PC-3 (cell line): ENCODE results near the gene ARHGAP24. TPM values are rescaled to one million over a fixed set of nuclear protein-coding genes. Genes with fewer than 3 reads are reported as not detected.
"Not testable (repeated sequence)": the region's sequence is repeated elsewhere in the genome, so short reads cannot be mapped to it uniquely, and the experiment has no call there.

Experiments
- ATAC-seq: fragments of 200-7000 bp; cut with Tn5 transposase; 2 replicates; pipeline ENCODE4 v1.9.1; 2020; ENCODE audit warnings: mild to moderate bottlenecking, moderate library complexity
- BruUV-seq: library from RNA; stranded (reverse); fragments of 400-500 nt; replicated peaks from 2 replicates; lab custom pipeline; 2021; lab: Mats Ljungman, UMichigan
- CTCF ChIA-PET: fragments of 300-600 bp; sonication (Branson Sonifier 250); formaldehyde crosslinking; loops from one replicate; lab custom pipeline; 2022; ENCODE audit warnings: antibody characterized with exemption; lab: Charles Lee
- POLR2A ChIA-PET: fragments of 300-600 bp; sonication (Branson Sonifier 250); formaldehyde crosslinking; loops from one replicate; lab custom pipeline; 2022; ENCODE audit warnings: antibody characterized with exemption; ENCODE audit not compliant: unreplicated experiment; lab: Charles Lee
- DNase-seq: peaks from one replicate; pipeline ENCODE4 v3.0.0-alpha.2; 2015
- H2AFZ ChIP-seq: fragments of 300-600 bp; sonication (generic); 2 replicates; pipeline ENCODE4 v1.6.0; 2016; ENCODE audit warnings: antibody characterized with exemption, low read length
- H3F3A ChIP-seq: fragments of 300-600 bp; sonication (generic); one replicate; pipeline ENCODE4 v1.6.0; 2017; ENCODE audit warnings: antibody characterized with exemption, low read length, control low read depth, mild to moderate bottlenecking; ENCODE audit not compliant: unreplicated experiment
- H3K27ac ChIP-seq: fragments of 300-600 bp; sonication (generic); 2 replicates; pipeline ENCODE4 v1.5.1; 2016; ENCODE audit warnings: mild to moderate bottlenecking, low read length
- H3K27me3 ChIP-seq: fragments of 300-600 bp; sonication (generic); 2 replicates; pipeline ENCODE4 v1.6.1; 2016; ENCODE audit warnings: low read length, mixed read lengths
- H3K36me3 ChIP-seq: fragments of 300-600 bp; sonication (generic); 2 replicates; pipeline ENCODE4 v1.6.1; 2016; ENCODE audit warnings: low read depth, mixed run types, low read length, mixed read lengths
- H3K4me1 ChIP-seq: fragments of 300-600 bp; sonication (generic); 2 replicates; pipeline ENCODE4 v1.5.1; 2016; ENCODE audit warnings: low read length; ENCODE audit not compliant: insufficient read depth
- H3K4me2 ChIP-seq: fragments of 300-600 bp; sonication (generic); 2 replicates; pipeline ENCODE4 v1.6.0; 2016; ENCODE audit warnings: low read length
- H3K4me3 ChIP-seq: fragments of 300-600 bp; sonication (generic); 2 replicates; pipeline ENCODE4 v1.5.1; 2016; ENCODE audit warnings: mild to moderate bottlenecking, low read length, mixed read lengths
- H3K79me2 ChIP-seq: fragments of 300-600 bp; sonication (generic); 2 replicates; pipeline ENCODE4 v1.6.1; 2017; ENCODE audit warnings: low read length, mixed read lengths
- H3K9ac ChIP-seq: fragments of 300-600 bp; sonication (generic); 2 replicates; pipeline ENCODE4 v1.6.0; 2016; ENCODE audit warnings: mild to moderate bottlenecking, low read length
- H3K9me2 ChIP-seq: fragments of 300-600 bp; sonication (generic); replicated peaks from 2 replicates; pipeline ENCODE4 v1.6.1; 2016; ENCODE audit warnings: mixed run types, low read length, mixed read lengths
- H3K9me3 ChIP-seq: fragments of 300-600 bp; sonication (generic); 2 replicates; pipeline ENCODE4 v1.6.1; 2016; ENCODE audit warnings: low read length, mixed read lengths
- H4K20me1 ChIP-seq: fragments of 300-600 bp; sonication (generic); 2 replicates; pipeline ENCODE4 v1.6.1; 2016; ENCODE audit warnings: low read length, mixed read lengths
- EZH2 ChIP-seq: fragments of 300-600 bp; sonication (generic); IDR thresholded peaks from one replicate; pipeline ENCODE4 v1.6.1; 2017; ENCODE audit warnings: antibody characterized with exemption, mild to moderate bottlenecking, low read length; ENCODE audit not compliant: unreplicated experiment
- EZH2phosphoT487 ChIP-seq: fragments of 300-600 bp; sonication (generic); IDR thresholded peaks from 2 replicates; pipeline ENCODE4 v1.6.1; 2018; ENCODE audit warnings: mild to moderate bottlenecking, antibody characterized with exemption, low read length, borderline replicate concordance
- intact Hi-C: fragments of 100-400 bp; cut with micrococcal nuclease; formaldehyde crosslinking; loops from 2 replicates; pipeline ENCODE4 v1.9.0; 2023
- total RNA-seq: library from RNA; depleted of rRNA; stranded (reverse); fragments of >200 nt; gene quantifications from 2 replicates; pipeline ENCODE4 v1.2.3, GENCODE V29; 2014
- TF ChIP-seq, protein P1 (sequence below): fragments of 300-600 bp; sonication (generic); conservative IDR thresholded peaks from 2 replicates; pipeline ENCODE4 v1.5.1; 2017; ENCODE audit warnings: antibody characterized with exemption, low read depth, mild to moderate bottlenecking, low read length

Gene ARHGAP24
- total RNA-seq, 1 experiment from 2014 or later = 7.4 TPM

DNA sequence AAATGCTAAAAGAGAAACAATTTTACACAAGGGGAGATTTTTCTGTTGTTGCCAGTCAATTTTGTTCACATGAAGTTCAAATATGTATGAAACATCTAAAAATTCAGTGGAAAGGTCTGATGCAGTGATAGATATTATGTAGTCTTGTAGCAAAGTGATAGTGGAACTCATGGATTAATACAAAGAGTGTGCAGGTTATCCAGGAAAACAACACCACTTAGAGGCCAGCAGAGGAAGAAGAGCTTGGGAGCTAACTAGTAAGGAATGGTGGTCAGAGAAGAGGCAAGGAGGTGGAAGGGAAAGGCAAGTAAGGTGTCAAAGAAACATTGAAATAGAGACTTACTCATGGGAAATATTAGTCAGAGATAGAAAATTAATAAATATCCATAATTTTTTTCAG lies 489.3 kb downstream of the ARHGAP24 start:
- no peak overlapping the region for H3K27ac ChIP-seq
- no peak for ATAC-seq
- no peaks in the 10 kb centered on the region for H3K79me2 ChIP-seq
- no peak overlapping the region for H3K9ac ChIP-seq
- no peak for TF ChIP-seq EZH2
- TF ChIP-seq, protein P1, sequence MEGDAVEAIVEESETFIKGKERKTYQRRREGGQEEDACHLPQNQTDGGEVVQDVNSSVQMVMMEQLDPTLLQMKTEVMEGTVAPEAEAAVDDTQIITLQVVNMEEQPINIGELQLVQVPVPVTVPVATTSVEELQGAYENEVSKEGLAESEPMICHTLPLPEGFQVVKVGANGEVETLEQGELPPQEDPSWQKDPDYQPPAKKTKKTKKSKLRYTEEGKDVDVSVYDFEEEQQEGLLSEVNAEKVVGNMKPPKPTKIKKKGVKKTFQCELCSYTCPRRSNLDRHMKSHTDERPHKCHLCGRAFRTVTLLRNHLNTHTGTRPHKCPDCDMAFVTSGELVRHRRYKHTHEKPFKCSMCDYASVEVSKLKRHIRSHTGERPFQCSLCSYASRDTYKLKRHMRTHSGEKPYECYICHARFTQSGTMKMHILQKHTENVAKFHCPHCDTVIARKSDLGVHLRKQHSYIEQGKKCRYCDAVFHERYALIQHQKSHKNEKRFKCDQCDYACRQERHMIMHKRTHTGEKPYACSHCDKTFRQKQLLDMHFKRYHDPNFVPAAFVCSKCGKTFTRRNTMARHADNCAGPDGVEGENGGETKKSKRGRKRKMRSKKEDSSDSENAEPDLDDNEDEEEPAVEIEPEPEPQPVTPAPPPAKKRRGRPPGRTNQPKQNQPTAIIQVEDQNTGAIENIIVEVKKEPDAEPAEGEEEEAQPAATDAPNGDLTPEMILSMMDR = peak; percentile 46; the same call in 1 of the 2 replicates
- no TSS peak for BruUV-seq
- no peaks in the 10 kb centered on the region for H3K9me2 ChIP-seq
- H3F3A ChIP-seq = no peaks in the 10 kb centered on the region
- H4K20me1 ChIP-seq = no peaks in the 10 kb centered on the region
- no peak for DNase-seq
- H3K4me3 ChIP-seq = no peak overlapping the region
- H3K36me3 ChIP-seq = no peaks in the 10 kb centered on the region
- intact Hi-C loops = no loop called here
- POLR2A ChIA-PET = no interaction called here
- H3K4me2 ChIP-seq = no peak overlapping the region
- H3K4me1 ChIP-seq = peaks cover 21% of the 10 kb centered on the region
- H3K27me3 ChIP-seq = no peaks in the 10 kb centered on the region
- CTCF ChIA-PET = interaction anchor here (0.5 to 1.0 kb wide), 3 partner anchors 22 to 168 kb away, joined by 3 to 5 read pairs (median 3); no protein-coding TSS in a partner anchor
- no peak overlapping the region for H2AFZ ChIP-seq
- H3K9me3 ChIP-seq = no peaks in the 10 kb centered on the region

DNA sequence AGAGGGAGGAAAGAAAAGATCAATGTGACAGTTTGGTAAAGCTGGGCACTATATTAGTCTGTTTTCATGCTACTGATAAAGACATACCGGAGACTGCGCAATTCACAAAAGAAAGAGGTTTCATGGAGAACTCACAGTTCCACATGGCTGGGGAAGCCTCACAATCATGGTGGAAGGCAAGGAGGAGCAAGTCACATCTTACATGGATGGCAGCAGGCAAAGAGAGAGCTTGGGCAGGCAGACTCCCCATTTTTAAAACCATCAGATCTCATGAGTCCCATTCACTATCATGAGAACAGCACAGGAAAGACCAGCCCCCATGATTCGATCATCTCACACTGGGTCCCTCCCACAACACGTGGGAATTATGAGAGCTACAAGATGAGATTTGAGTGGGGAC lies 490.1 kb downstream of the ARHGAP24 start:
- H3K9me3 ChIP-seq, H3K4me3 ChIP-seq, DNase-seq, H3K79me2 ChIP-seq, H4K20me1 ChIP-seq, H3K9ac ChIP-seq, POLR2A ChIA-PET, H3K9me2 ChIP-seq, H3K27me3 ChIP-seq, H3K36me3 ChIP-seq, BruUV-seq, H3K4me2 ChIP-seq, H3K27ac ChIP-seq, H2AFZ ChIP-seq, ATAC-seq, H3F3A ChIP-seq: not testable (repeated sequence)
- H3K4me1 ChIP-seq = peaks cover 26% of the 10 kb centered on the region
- CTCF ChIA-PET = interaction anchor here (0.5 to 1.0 kb wide), 3 partner anchors 23 to 168 kb away, joined by 3 to 5 read pairs (median 3); no protein-coding TSS in a partner anchor
- intact Hi-C loops = loop anchor here (5.0 kb wide), 1 partner anchor 418 kb away; no protein-coding TSS in a partner anchor

DNA sequence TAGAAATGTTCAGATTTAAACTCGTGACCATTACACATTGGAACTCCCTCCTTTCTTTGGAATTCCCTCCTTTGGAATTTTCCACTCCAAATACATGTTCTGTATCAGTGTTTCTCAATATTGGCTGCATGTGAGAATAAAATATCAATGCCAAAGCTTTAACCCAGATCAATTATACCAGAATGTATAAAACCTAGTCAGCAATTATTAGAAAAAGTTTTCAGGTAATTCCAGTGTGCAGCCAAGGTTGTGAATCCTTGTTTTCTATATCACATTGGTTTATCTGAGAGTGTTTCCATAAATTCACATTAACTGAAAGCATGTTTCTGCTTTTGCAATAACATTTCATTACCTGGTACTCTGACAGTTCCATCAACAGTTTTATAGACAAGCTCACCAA lies 490.6 kb downstream of the ARHGAP24 start:
- H3K36me3 ChIP-seq = no peaks in the 10 kb centered on the region
- H3K4me3 ChIP-seq = no peak overlapping the region
- H3K27me3 ChIP-seq = no peaks in the 10 kb centered on the region
- intact Hi-C loops = loop anchor here (5.0 kb wide), 1 partner anchor 418 kb away; no protein-coding TSS in a partner anchor
- POLR2A ChIA-PET = no interaction called here
- H4K20me1 ChIP-seq = no peaks in the 10 kb centered on the region
- H3K79me2 ChIP-seq = no peaks in the 10 kb centered on the region
- no peaks in the 10 kb centered on the region for H3F3A ChIP-seq
- no peak overlapping the region for H3K27ac ChIP-seq
- no peak for ATAC-seq
- CTCF ChIA-PET = no interaction called here
- TF ChIP-seq EZH2 (no peak), EZH2phosphoT487 (no peak)
- TF ChIP-seq, protein P1 = no peak
- no peak overlapping the region for H3K9ac ChIP-seq
- no peaks in the 10 kb centered on the region for H3K9me2 ChIP-seq
- no peak overlapping the region for H3K4me2 ChIP-seq
- no peaks in the 10 kb centered on the region for H3K9me3 ChIP-seq
- BruUV-seq = no TSS peak
- peaks cover 29% of the 10 kb centered on the region for H3K4me1 ChIP-seq
- no peak for DNase-seq
- H2AFZ ChIP-seq = no peak overlapping the region
